ENCODE results near the gene NR2C2. TPM values are rescaled to one million over a fixed set of nuclear protein-coding genes. Genes with fewer than 3 reads are reported as not detected.

The NR2C2 gene
- total and polyA plus RNA-seq, 2 donors (not counting 1 experiment from before 2014, with no cell fraction given), result 22.8 to 96.9 TPM

DNA sequence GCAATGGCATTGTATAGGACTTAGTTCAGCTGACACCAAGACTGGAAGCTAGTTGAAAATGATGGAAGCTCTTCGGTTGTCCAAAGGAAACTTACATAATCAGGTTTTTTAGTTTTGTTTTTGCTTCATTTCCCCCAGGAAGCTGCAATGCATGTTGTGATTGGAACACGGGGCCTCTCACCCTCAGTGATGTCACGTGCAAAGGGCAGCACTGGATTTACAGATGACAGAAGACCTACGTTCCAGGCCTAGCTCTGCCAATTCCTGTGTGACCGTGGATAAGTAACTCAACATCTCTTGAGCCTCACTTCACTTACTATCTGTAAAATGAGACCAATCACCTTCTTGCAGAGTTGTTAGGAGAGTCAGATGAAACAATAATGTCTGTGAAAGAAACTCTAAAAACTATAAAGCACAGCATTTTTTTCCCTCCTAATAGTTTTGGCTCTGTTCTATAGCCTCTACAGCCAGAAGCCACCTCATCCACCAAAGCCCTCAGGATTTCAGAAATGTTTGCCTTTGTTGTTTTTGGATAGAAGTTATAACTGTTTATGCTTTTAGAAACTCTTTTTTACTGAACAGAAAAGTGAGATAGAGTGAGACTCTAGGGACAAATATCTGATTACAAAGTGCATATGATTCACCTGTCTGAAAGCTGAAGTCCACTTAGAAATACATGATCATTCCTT is 146.9 kb downstream of the NR2C2 start:
- no peak overlapping the region for H3K27ac Mint-ChIP-seq
- no peak overlapping the region for H3K4me2 ChIP-seq (replicated peaks; ENCODE audit: low read depth, low read length, poor library complexity, severe bottlenecking)
- no peak overlapping the region for H3K4me3 ChIP-seq (ENCODE audit: control extremely low read depth in 1 of 5, extremely low read depth in 1 of 5, insufficient read depth in 1 of 5, low read depth in 2 of 5, low read length in 4 of 5)
- intact Hi-C loops (cut with micrococcal nuclease), result no loop called here
- H4K20me1 ChIP-seq (ENCODE audit: control insufficient read depth, insufficient read depth, low read length, poor library complexity, severe bottlenecking), result peaks cover 22% of the 10 kb centered on the region
- peaks cover 8 to 16% of the 10 kb centered on the region in 2 donors for H3K4me1 ChIP-seq (ENCODE audit: control insufficient read depth in 2 of 2, insufficient read depth in 2 of 2, low read length in 2 of 2)
- no peaks in the 10 kb centered on the region for H3K27me3 Mint-ChIP-seq
- no peak overlapping the region for H3K4me3 Mint-ChIP-seq
- POLR2A ChIA-PET, result no interaction called here
- no peak for TF ChIP-seq CTCF (IDR thresholded peaks at IDR 0.05)
- no peak for TF ChIP-seq EZH2 (IDR thresholded peaks at IDR 0.05; ENCODE audit: borderline replicate concordance, insufficient read depth, low read depth, low read length, poor library complexity, severe bottlenecking)
- DNase-seq (no peak), ATAC-seq (ENCODE audit: low read depth) (no peak)
- peaks cover 21% of the 10 kb centered on the region for H3K4me1 Mint-ChIP-seq
- CTCF ChIA-PET, result interaction anchor here (2.2 kb wide), 1 partner anchor 14 kb away, joined by 8 read pairs; no protein-coding TSS in a partner anchor
- no peaks in the 10 kb centered on the region for H3K9me3 Mint-ChIP-seq (ENCODE audit: insufficient read depth)
- 93% methylated on average over 2 of the region's 5 CpGs for WGBS (ENCODE audit: insufficient coverage)
- H3K9ac ChIP-seq (ENCODE audit: low read length), result no peak overlapping the region
- no peak overlapping the region for H2AFZ ChIP-seq (ENCODE audit: insufficient read depth, low read depth, low read length, poor library complexity, severe bottlenecking)
- H3K9me3 ChIP-seq (ENCODE audit: control extremely low read depth in 1 of 3, control insufficient read depth in 2 of 3, insufficient read depth in 1 of 3, low read length in 2 of 3), result no peaks in the 10 kb centered on the region
- no peak overlapping the region for H3K27ac ChIP-seq (ENCODE audit: low read length in 2 of 2)
- H3K36me3 ChIP-seq (replicated peaks in 1 of 2; ENCODE audit: control extremely low read depth in 1 of 2, control insufficient read depth in 1 of 2, extremely low read depth in 1 of 2, insufficient read depth in 2 of 2, low read length in 1 of 2), result peaks cover 3 to 49% of the 10 kb centered on the region in 2 experiments
- no peaks in the 10 kb centered on the region for H3K27me3 ChIP-seq (replicated peaks in 1 of 4; ENCODE audit: control extremely low read depth in 1 of 4, control insufficient read depth in 3 of 4, insufficient read depth in 4 of 4, low read length in 3 of 4)
- H3K79me2 ChIP-seq (ENCODE audit: control insufficient read depth, insufficient read depth, low read length), result peaks cover 43% of the 10 kb centered on the region

GRCh38 chr3:15096046-15096445 is 148.7 kb downstream of the NR2C2 start:
- DNase-seq, result no peak
- Mint-ChIP-seq H3K9me3 (ENCODE audit: insufficient read depth) (no peaks in the 10 kb centered on the region), H3K4me3 (peak overlapping the region; percentile 37), H3K4me1 (peaks cover 30% of the 10 kb centered on the region), H3K27me3 (no peaks in the 10 kb centered on the region), H3K27ac (no peak overlapping the region)
- no peak overlapping the region for H3K4me2 ChIP-seq (replicated peaks; ENCODE audit: low read depth, low read length, poor library complexity, severe bottlenecking)
- H2AFZ ChIP-seq (ENCODE audit: insufficient read depth, low read depth, low read length, poor library complexity, severe bottlenecking), result no peak overlapping the region
- WGBS (ENCODE audit: insufficient coverage), result 84% methylated on average over 3 of the region's 3 CpGs
- H3K79me2 ChIP-seq (ENCODE audit: control insufficient read depth, insufficient read depth, low read length), result peaks cover 40% of the 10 kb centered on the region
- no peak overlapping the region for H3K4me3 ChIP-seq (ENCODE audit: control extremely low read depth in 1 of 5, extremely low read depth in 1 of 5, insufficient read depth in 1 of 5, low read depth in 2 of 5, low read length in 4 of 5)
- H3K27me3 ChIP-seq (replicated peaks in 1 of 4; ENCODE audit: control extremely low read depth in 1 of 4, control insufficient read depth in 3 of 4, insufficient read depth in 4 of 4, low read length in 3 of 4), result no peaks in the 10 kb centered on the region
- H3K9me3 ChIP-seq (ENCODE audit: control extremely low read depth in 1 of 3, control insufficient read depth in 2 of 3, insufficient read depth in 1 of 3, low read length in 2 of 3), result no peaks in the 10 kb centered on the region
- ChIA-PET CTCF (interaction anchor here (1.6 kb wide), 1 partner anchor 175 kb away, joined by 3 read pairs; no protein-coding TSS in a partner anchor), POLR2A (interaction anchor here (0.6 kb wide), 1 partner anchor 168 kb away, joined by 3 read pairs; no protein-coding TSS in a partner anchor)
- no peak for ATAC-seq (ENCODE audit: low read depth)
- no peak overlapping the region for H3K27ac ChIP-seq (ENCODE audit: low read length in 2 of 2)
- peaks cover 13 to 23% of the 10 kb centered on the region in 2 donors for H3K4me1 ChIP-seq (ENCODE audit: control insufficient read depth in 2 of 2, insufficient read depth in 2 of 2, low read length in 2 of 2)
- H4K20me1 ChIP-seq (ENCODE audit: control insufficient read depth, insufficient read depth, low read length, poor library complexity, severe bottlenecking), result peaks cover 22% of the 10 kb centered on the region
- TF ChIP-seq CTCF (IDR thresholded peaks at IDR 0.05) (no peak), EZH2 (IDR thresholded peaks at IDR 0.05; ENCODE audit: borderline replicate concordance, insufficient read depth, low read depth, low read length, poor library complexity, severe bottlenecking) (no peak)
- peaks cover 3 to 37% of the 10 kb centered on the region in 2 experiments for H3K36me3 ChIP-seq (replicated peaks in 1 of 2; ENCODE audit: control extremely low read depth in 1 of 2, control insufficient read depth in 1 of 2, extremely low read depth in 1 of 2, insufficient read depth in 2 of 2, low read length in 1 of 2)
- no peak overlapping the region for H3K9ac ChIP-seq (ENCODE audit: low read length)
- intact Hi-C loops (cut with micrococcal nuclease), result loop anchor here (5.0 kb wide), 2 partner anchors 169 to 461 kb away; no protein-coding TSS in a partner anchor

All from B cell (primary cell).